SU-DHL-6 (cell line): ENCODE results near the gene RNF180.

Experiments
- H2AFZ ChIP-seq: fragments of 200-600 bp; sonication (generic); 2 replicates; pipeline ENCODE4 v1.6.1; 2014; ENCODE audit warnings: low read depth, mild to moderate bottlenecking, moderate library complexity, mixed read lengths, antibody characterized with exemption, low read length; ENCODE audit not compliant: severe bottlenecking
- H3F3A ChIP-seq: fragments of 200-600 bp; shearing (Covaris generic); 2 replicates; pipeline ENCODE4 v1.6.0; 2016; ENCODE audit warnings: antibody characterized with exemption, mild to moderate bottlenecking; ENCODE audit not compliant: insufficient read depth
- H3K27ac ChIP-seq: fragments of 200-600 bp; sonication (generic); 2 replicates; pipeline ENCODE4 v1.5.1; 2016; ENCODE audit warnings: low read depth, mild to moderate bottlenecking, low read length, moderate library complexity, mixed read lengths
- H3K27me3 ChIP-seq: fragments of 200-600 bp; sonication (generic), shearing (Covaris generic); 2 replicates; pipeline ENCODE4 v1.6.0; 2014; ENCODE audit warnings: mild to moderate bottlenecking, low read length
- H3K36me3 ChIP-seq: fragments of 200-600 bp; sonication (generic); 2 replicates; pipeline ENCODE4 v1.6.1; 2014; ENCODE audit warnings: mild to moderate bottlenecking, low read length, mixed read lengths
- H3K4me2 ChIP-seq: fragments of 300-600, 200-600 bp; shearing (Covaris generic), sonication (generic); 2 replicates; pipeline ENCODE4 v1.6.0; 2014; ENCODE audit warnings: low read length, low read depth, mild to moderate bottlenecking; ENCODE audit not compliant: poor library complexity, severe bottlenecking
- H3K4me3 ChIP-seq: fragments of 200-600 bp; sonication (generic); 2 replicates; pipeline ENCODE4 v1.5.1; 2014; ENCODE audit warnings: antibody characterized with exemption, low read length, mild to moderate bottlenecking, mixed read lengths; ENCODE audit not compliant: insufficient read depth, poor library complexity, severe bottlenecking
- H3K79me2 ChIP-seq: fragments of 200-600 bp; sonication (generic); 2 replicates; pipeline ENCODE4 v1.6.1; 2014; ENCODE audit warnings: mild to moderate bottlenecking, low read length, moderate library complexity; ENCODE audit not compliant: insufficient read depth
- H3K9ac ChIP-seq: fragments of 200-600 bp; sonication (generic); 2 replicates; pipeline ENCODE4 v1.7.0; 2014; ENCODE audit warnings: mild to moderate bottlenecking, low read length
- H3K9me2 ChIP-seq: fragments of 200-600 bp; sonication (generic); replicated peaks from 2 replicates; pipeline ENCODE4 v1.6.1; 2014; ENCODE audit warnings: low read length; ENCODE audit not compliant: insufficient read depth
- H3K9me3 ChIP-seq: fragments of 200-600 bp; sonication (generic); 2 replicates; pipeline ENCODE4 v1.6.1; 2014; ENCODE audit warnings: low read length, mixed read lengths; ENCODE audit not compliant: insufficient read depth
- H4K20me1 ChIP-seq: fragments of 200-600 bp; sonication (generic); 2 replicates; pipeline ENCODE4 v1.6.1; 2014; ENCODE audit warnings: low read depth, mild to moderate bottlenecking, antibody characterized with exemption, low read length, moderate library complexity, mixed read lengths
- CTCF ChIP-seq: fragments of 200-600 bp; sonication (generic); IDR thresholded peaks from one replicate; pipeline ENCODE4 v1.5.1; 2017; ENCODE audit warnings: antibody characterized with exemption, mild to moderate bottlenecking, low read length, moderate library complexity; ENCODE audit not compliant: insufficient read depth, poor library complexity, severe bottlenecking
- EZH2phosphoT487 ChIP-seq: fragments of 200-600 bp; sonication (generic), shearing (Covaris generic); conservative IDR thresholded peaks from 2 replicates; pipeline ENCODE4 v1.6.1; 2018; ENCODE audit warnings: mild to moderate bottlenecking, antibody characterized with exemption, low read length, moderate library complexity, mixed read lengths

Gene RNF180

GRCh38 chr5:64188776-64189175 is 23.1 kb downstream of the RNF180 start:
- Histone ChIP-seq H3F3A (no peaks in the 10 kb centered on the region), H3K9me2 (no peaks in the 10 kb centered on the region), H3K9me3 (no peaks in the 10 kb centered on the region), H4K20me1 (no peaks in the 10 kb centered on the region), H3K4me2 (no peak overlapping the region), H3K36me3 (no peaks in the 10 kb centered on the region), H3K79me2 (no peaks in the 10 kb centered on the region), H3K4me3 (no peak overlapping the region), H2AFZ (no peak overlapping the region), H3K9ac (no peak overlapping the region), H3K27me3 (no peaks in the 10 kb centered on the region), H3K27ac (no peak overlapping the region)
- no peak for TF ChIP-seq EZH2phosphoT487
- TF ChIP-seq CTCF: no peak

GRCh38 chr5:64190562-64191306 is 25.1 kb downstream of the RNF180 start:
- TF ChIP-seq CTCF (no peak), EZH2phosphoT487 (no peak)
- H3K27ac ChIP-seq: no peak overlapping the region
- H3K9me3 ChIP-seq: no peaks in the 10 kb centered on the region

GRCh38 chr5:64195981-64196380 is 30.3 kb downstream of the RNF180 start:
- Histone ChIP-seq H3K27ac (no peak overlapping the region), H3K9me2 (no peaks in the 10 kb centered on the region), H3F3A (no peaks in the 10 kb centered on the region), H4K20me1 (no peaks in the 10 kb centered on the region), H3K4me2 (no peak overlapping the region), H3K9ac (no peak overlapping the region), H2AFZ (no peak overlapping the region), H3K4me3 (no peak overlapping the region), H3K27me3 (no peaks in the 10 kb centered on the region), H3K9me3 (no peaks in the 10 kb centered on the region), H3K79me2 (no peaks in the 10 kb centered on the region), H3K36me3 (no peaks in the 10 kb centered on the region)
- TF ChIP-seq CTCF (no peak), EZH2phosphoT487 (no peak)

More at GRCh38 chr5:64190562-64191306, 25.1 kb downstream of the RNF180 start:
- Histone ChIP-seq H3K9me2 (no peaks in the 10 kb centered on the region), H3F3A (no peaks in the 10 kb centered on the region), H3K27me3 (no peaks in the 10 kb centered on the region), H3K4me3 (no peak overlapping the region), H3K36me3 (no peaks in the 10 kb centered on the region), H4K20me1 (no peaks in the 10 kb centered on the region), H3K79me2 (no peaks in the 10 kb centered on the region), H3K9ac (no peak overlapping the region), H3K4me2 (no peak overlapping the region), H2AFZ (no peak overlapping the region)
